Karpas-422 (cell line): ENCODE results near the gene DNAJB1. TPM values are rescaled to one million over a fixed set of nuclear protein-coding genes. Genes with fewer than 3 reads are reported as not detected.
"Not testable (repeated sequence)": the region's sequence is repeated elsewhere in the genome, so short reads cannot be mapped to it uniquely, and the experiment has no call there.

Experiments
- DNase-seq: peaks from one replicate; pipeline ENCODE4 v3.0.0-alpha.2; 2015
- H2AFZ ChIP-seq: fragments of 200-600 bp; sonication (generic); 2 replicates; pipeline ENCODE4 v1.6.1; 2014; ENCODE audit warnings: antibody characterized with exemption, low read length, mixed read lengths
- H3K27ac ChIP-seq: fragments of 200-600 bp; sonication (generic); 2 replicates; pipeline ENCODE4 v1.5.1; 2014; ENCODE audit warnings: mild to moderate bottlenecking, low read length, moderate library complexity
- H3K27me3 ChIP-seq: fragments of 200-600 bp; sonication (generic); 2 replicates; pipeline ENCODE4 v1.6.1; 2014; ENCODE audit warnings: low read length, mixed read lengths
- H3K36me3 ChIP-seq: fragments of 200-600 bp; sonication (generic); 2 replicates; pipeline ENCODE4 v1.6.1; 2014; ENCODE audit warnings: low read length, mixed read lengths; ENCODE audit not compliant: insufficient read depth
- H3K4me1 ChIP-seq: fragments of 200-600 bp; sonication (generic); 2 replicates; pipeline ENCODE4 v1.6.1; 2014; ENCODE audit warnings: mild to moderate bottlenecking, low read length, mixed read lengths
- H3K4me2 ChIP-seq: fragments of 200-600 bp; sonication (generic); 2 replicates; pipeline ENCODE4 v1.6.1; 2014; ENCODE audit warnings: low read length, low read depth, mild to moderate bottlenecking; ENCODE audit not compliant: poor library complexity, severe bottlenecking
- H3K4me3 ChIP-seq: fragments of 200-600 bp; sonication (generic); 2 replicates; pipeline ENCODE4 v1.5.1; 2014; ENCODE audit warnings: mild to moderate bottlenecking, antibody characterized with exemption, low read length, mixed read lengths
- H3K79me2 ChIP-seq: fragments of 200-600 bp; sonication (generic); 2 replicates; pipeline ENCODE4 v1.6.1; 2014; ENCODE audit warnings: mild to moderate bottlenecking, low read length, mixed read lengths
- H3K9ac ChIP-seq: fragments of 200-600 bp; sonication (generic); 2 replicates; pipeline ENCODE4 v1.6.0; 2014; ENCODE audit warnings: low read length
- H3K9me2 ChIP-seq: fragments of 200-600 bp; sonication (generic), shearing (Covaris generic); replicated peaks from 2 replicates; pipeline ENCODE4 v1.6.0; 2014; ENCODE audit warnings: mild to moderate bottlenecking, low read length, moderate library complexity; ENCODE audit not compliant: insufficient read depth
- H3K9me3 ChIP-seq: fragments of 300-700, 200-600 bp; sonication (generic); 2 replicates; pipeline ENCODE4 v1.6.1; 2014; ENCODE audit warnings: low read length, mixed read lengths
- H4K20me1 ChIP-seq: fragments of 200-600 bp; sonication (generic); 2 replicates; pipeline ENCODE4 v1.6.1; 2014; ENCODE audit warnings: mild to moderate bottlenecking, antibody characterized with exemption, low read length, low read depth; ENCODE audit not compliant: insufficient read depth
- total RNA-seq: library from RNA; depleted of rRNA; stranded (reverse); fragments of >200 nt; shearing (Covaris generic); gene quantifications from 2 replicates; pipeline ENCODE4 v1.2.3, GENCODE V29; 2014; ENCODE audit warnings: low replicate concordance

Gene DNAJB1
- total RNA-seq, 1 experiment from 2014 or later: 39.7 TPM

GRCh38 chr19:14550201-14550754, 32.1 kb upstream of the DNAJB1 start:
- H3K4me1 ChIP-seq: peaks cover 6% of the 10 kb centered on the region
- H3K36me3 ChIP-seq: no peaks in the 10 kb centered on the region; the same call in 1 of the 2 replicates
- H2AFZ ChIP-seq: no peak overlapping the region
- no peak overlapping the region for H3K4me2 ChIP-seq
- no peak overlapping the region for H3K9ac ChIP-seq
- H3K27me3 ChIP-seq: no peaks in the 10 kb centered on the region
- H3K27ac ChIP-seq: no peak overlapping the region
- no peak overlapping the region for H3K4me3 ChIP-seq
- H3K9me2 ChIP-seq: no peaks in the 10 kb centered on the region
- no peaks in the 10 kb centered on the region; the same call in 1 of the 2 replicates for H4K20me1 ChIP-seq
- no peaks in the 10 kb centered on the region for H3K9me3 ChIP-seq
- DNase-seq: no peak
- peaks cover 42% of the 10 kb centered on the region for H3K79me2 ChIP-seq

- Histone ChIP-seq H3K9me3 (no peaks in the 10 kb centered on the region), H2AFZ (no peak overlapping the region), H4K20me1 (no peaks in the 10 kb centered on the region; the same call in 1 of the 2 replicates), H3K27ac (no peak overlapping the region), H3K36me3 (no peaks in the 10 kb centered on the region; the same call in 1 of the 2 replicates), H3K27me3 (no peaks in the 10 kb centered on the region), H3K9me2 (no peaks in the 10 kb centered on the region), H3K4me2 (no peak overlapping the region), H3K9ac (no peak overlapping the region), H3K79me2 (peaks cover 64% of the 10 kb centered on the region), H3K4me1 (0 out of 2 replicates have a peak, but pooled peaks cover 3% of the 10 kb centered on the region), H3K4me3 (no peak overlapping the region)
- DNase-seq: no peak
These were observed 27.5 kb upstream of the DNAJB1 start for GRCh38 chr19:14545716-14546082.

- no peaks in the 10 kb centered on the region; the same call in 1 of the 2 replicates for H3K36me3 ChIP-seq
- no peaks in the 10 kb centered on the region for H3K27me3 ChIP-seq
- 0 out of 2 replicates have a peak, but pooled peaks cover 3% of the 10 kb centered on the region for H3K4me1 ChIP-seq
- no peak overlapping the region for H3K4me2 ChIP-seq
- no peak overlapping the region for H3K27ac ChIP-seq
- no peak overlapping the region for H2AFZ ChIP-seq
- no peak overlapping the region for H3K4me3 ChIP-seq
- H3K79me2 ChIP-seq: peaks cover 65% of the 10 kb centered on the region
- H4K20me1 ChIP-seq: no peaks in the 10 kb centered on the region; the same call in 1 of the 2 replicates
- DNase-seq: no peak
- no peaks in the 10 kb centered on the region for H3K9me3 ChIP-seq
- H3K9ac ChIP-seq: no peak overlapping the region
- no peaks in the 10 kb centered on the region for H3K9me2 ChIP-seq
These were observed 26.9 kb upstream of the DNAJB1 start for GRCh38 chr19:14544977-14545715.

GRCh38 chr19:14544047-14544446, 25.9 kb upstream of the DNAJB1 start:
- Histone ChIP-seq H2AFZ (no peak overlapping the region), H3K27ac (no peak overlapping the region), H3K79me2 (peaks cover 68% of the 10 kb centered on the region), H3K9me3 (no peaks in the 10 kb centered on the region), H4K20me1 (no peaks in the 10 kb centered on the region; the same call in 1 of the 2 replicates), H3K4me2 (no peak overlapping the region), H3K4me3 (no peak overlapping the region), H3K9ac (no peak overlapping the region), H3K27me3 (no peaks in the 10 kb centered on the region), H3K9me2 (no peaks in the 10 kb centered on the region), H3K36me3 (no peaks in the 10 kb centered on the region; the same call in 1 of the 2 replicates), H3K4me1 (0 out of 2 replicates have a peak, but pooled peaks cover 3% of the 10 kb centered on the region)
- DNase-seq: no peak

- H3K9ac ChIP-seq: no peak overlapping the region
- no peak overlapping the region for H3K4me3 ChIP-seq
- H3K9me2 ChIP-seq: no peaks in the 10 kb centered on the region
- no peak for DNase-seq
- H4K20me1 ChIP-seq: peaks cover 2% of the 10 kb centered on the region; the same call in 1 of the 2 replicates
- no peaks in the 10 kb centered on the region for H3K27me3 ChIP-seq
- H3K36me3 ChIP-seq: no peaks in the 10 kb centered on the region
- no peak overlapping the region for H2AFZ ChIP-seq
- no peak overlapping the region for H3K4me2 ChIP-seq
- H3K79me2 ChIP-seq: peaks cover 70% of the 10 kb centered on the region
- peaks cover 3% of the 10 kb centered on the region; the same call in 1 of the 2 replicates for H3K4me1 ChIP-seq
- no peak overlapping the region for H3K27ac ChIP-seq
- H3K9me3 ChIP-seq: no peaks in the 10 kb centered on the region
These were observed 24.6 kb upstream of the DNAJB1 start for GRCh38 chr19:14542711-14543328.

GRCh38 chr19:14541979-14542378, 23.8 kb upstream of the DNAJB1 start:
- H3K27ac ChIP-seq, H3K9me3 ChIP-seq, H3K4me1 ChIP-seq, H3K27me3 ChIP-seq, H2AFZ ChIP-seq, H3K4me2 ChIP-seq, H3K9ac ChIP-seq, H3K36me3 ChIP-seq, DNase-seq, H4K20me1 ChIP-seq, H3K4me3 ChIP-seq, H3K9me2 ChIP-seq: not testable (repeated sequence)
- H3K79me2 ChIP-seq: peaks cover 75% of the 10 kb centered on the region

- Histone ChIP-seq H3K27ac (no peak overlapping the region), H3K4me1 (peaks cover 10% of the 10 kb centered on the region), H4K20me1 (peaks cover 11% of the 10 kb centered on the region; the same call in 1 of the 2 replicates), H3K4me2 (no peak overlapping the region), H3K9ac (no peak overlapping the region), H3K9me3 (no peaks in the 10 kb centered on the region), H2AFZ (no peak overlapping the region), H3K79me2 (peaks cover 69% of the 10 kb centered on the region), H3K36me3 (no peaks in the 10 kb centered on the region), H3K27me3 (no peaks in the 10 kb centered on the region), H3K4me3 (no peak overlapping the region), H3K9me2 (no peaks in the 10 kb centered on the region)
- DNase-seq: no peak
These were observed 22.7 kb upstream of the DNAJB1 start for GRCh38 chr19:14540741-14541525.
